ENCODE measurements around the gene TMEM117.

DNA sequence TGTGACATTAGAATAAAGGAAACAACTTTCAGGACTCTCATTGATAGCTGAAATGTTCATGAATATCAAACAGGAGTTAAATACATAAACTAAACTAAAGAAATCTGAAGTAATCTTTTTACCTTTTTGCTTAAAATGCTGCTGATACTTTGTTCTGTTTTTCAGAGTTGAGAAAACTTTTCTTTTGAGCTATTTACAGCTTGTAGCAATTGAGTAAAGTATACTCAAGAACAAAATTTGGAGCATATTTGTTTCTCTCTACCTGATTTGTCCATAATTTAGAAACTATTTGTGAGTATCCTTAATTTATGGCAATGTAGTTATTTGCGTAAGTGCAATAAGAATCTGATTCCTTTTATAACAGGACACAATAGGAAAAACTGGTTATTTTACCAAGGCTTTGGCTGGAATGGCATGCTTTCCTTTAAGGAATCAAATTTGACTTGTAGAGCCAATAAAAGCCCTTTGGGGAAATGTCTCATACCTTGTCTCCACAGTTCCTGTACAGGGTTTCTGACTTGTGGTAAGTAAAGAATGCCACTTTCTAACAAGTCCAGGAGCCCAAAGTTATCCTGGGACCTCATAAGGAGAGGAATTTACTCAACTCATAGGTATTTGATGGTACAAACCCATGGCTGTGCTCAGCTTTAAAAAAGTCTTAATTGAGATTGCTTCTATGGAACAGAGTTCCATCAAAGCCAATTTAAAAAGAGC is 195.7 kb downstream of the TMEM117 start:
- TF ChIP-seq POLR2A (IDR thresholded peaks at IDR 0.05; ENCODE audit: low read length) (no peak), GATA1 (IDR thresholded peaks at IDR 0.05; ENCODE audit: low read depth, low read length) (no peak)
